Measurements from ENCODE around the gene CALN1.

DNA sequence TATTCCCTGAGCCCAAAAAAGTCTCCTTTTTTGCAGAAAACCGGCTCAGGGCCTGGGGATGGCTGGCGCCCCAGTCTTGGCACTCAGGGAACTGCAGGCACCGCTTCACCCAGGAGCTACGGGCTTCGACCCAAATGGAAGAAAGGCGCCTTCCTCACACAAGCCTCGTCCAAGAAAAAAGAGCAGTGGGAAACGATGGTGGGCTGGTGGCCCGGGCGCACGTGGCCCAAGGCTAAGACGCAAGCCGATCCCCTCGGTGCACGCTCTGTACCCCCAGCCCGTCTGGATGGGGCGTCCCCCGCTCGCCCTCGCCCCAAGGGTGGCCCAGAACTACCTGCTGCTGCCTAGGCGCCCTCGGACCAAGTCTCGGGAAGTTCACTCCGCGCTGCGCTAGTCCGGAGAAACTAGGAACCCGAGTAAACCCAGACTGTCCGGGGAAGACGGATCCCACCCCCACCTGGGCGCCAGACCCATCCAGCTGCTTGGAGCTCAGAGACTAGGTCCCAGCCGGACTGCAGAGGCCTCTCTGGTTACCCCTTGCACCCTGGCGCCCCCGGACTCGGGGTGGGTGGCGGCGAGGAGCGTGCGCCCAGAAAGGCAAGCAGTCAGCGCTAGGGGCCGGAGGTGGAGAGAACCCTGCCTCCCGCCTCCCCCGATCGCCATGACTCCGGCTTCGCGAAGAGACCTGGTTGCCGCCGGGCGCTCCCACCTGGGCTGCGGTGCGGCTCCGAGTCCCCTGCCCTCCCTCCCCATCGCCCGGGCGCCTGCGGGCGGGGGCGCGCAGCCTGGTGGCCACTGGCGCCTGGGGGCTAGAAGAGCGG is 76.4 kb downstream of the CALN1 start:
- TF ChIP-seq, protein P1, sequence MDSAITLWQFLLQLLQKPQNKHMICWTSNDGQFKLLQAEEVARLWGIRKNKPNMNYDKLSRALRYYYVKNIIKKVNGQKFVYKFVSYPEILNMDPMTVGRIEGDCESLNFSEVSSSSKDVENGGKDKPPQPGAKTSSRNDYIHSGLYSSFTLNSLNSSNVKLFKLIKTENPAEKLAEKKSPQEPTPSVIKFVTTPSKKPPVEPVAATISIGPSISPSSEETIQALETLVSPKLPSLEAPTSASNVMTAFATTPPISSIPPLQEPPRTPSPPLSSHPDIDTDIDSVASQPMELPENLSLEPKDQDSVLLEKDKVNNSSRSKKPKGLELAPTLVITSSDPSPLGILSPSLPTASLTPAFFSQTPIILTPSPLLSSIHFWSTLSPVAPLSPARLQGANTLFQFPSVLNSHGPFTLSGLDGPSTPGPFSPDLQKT (IDR thresholded peaks at IDR 0.05; ENCODE audit: borderline replicate concordance, low read depth, low read length), result no peak
- TF ChIP-seq SETDB1 (IDR thresholded peaks at IDR 0.05; ENCODE audit: insufficient read length, low read length), result no peak
- TF ChIP-seq, protein P2, sequence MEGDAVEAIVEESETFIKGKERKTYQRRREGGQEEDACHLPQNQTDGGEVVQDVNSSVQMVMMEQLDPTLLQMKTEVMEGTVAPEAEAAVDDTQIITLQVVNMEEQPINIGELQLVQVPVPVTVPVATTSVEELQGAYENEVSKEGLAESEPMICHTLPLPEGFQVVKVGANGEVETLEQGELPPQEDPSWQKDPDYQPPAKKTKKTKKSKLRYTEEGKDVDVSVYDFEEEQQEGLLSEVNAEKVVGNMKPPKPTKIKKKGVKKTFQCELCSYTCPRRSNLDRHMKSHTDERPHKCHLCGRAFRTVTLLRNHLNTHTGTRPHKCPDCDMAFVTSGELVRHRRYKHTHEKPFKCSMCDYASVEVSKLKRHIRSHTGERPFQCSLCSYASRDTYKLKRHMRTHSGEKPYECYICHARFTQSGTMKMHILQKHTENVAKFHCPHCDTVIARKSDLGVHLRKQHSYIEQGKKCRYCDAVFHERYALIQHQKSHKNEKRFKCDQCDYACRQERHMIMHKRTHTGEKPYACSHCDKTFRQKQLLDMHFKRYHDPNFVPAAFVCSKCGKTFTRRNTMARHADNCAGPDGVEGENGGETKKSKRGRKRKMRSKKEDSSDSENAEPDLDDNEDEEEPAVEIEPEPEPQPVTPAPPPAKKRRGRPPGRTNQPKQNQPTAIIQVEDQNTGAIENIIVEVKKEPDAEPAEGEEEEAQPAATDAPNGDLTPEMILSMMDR (tag by site-specific recombination; IDR thresholded peaks at IDR 0.05), result no peak
- no peak for TF ChIP-seq ZNF10 (tag by site-specific recombination; IDR thresholded peaks at IDR 0.05)
- no peak for TF ChIP-seq KLF1 (tag by site-specific recombination; IDR thresholded peaks at IDR 0.05)
- TF ChIP-seq, protein P3, sequence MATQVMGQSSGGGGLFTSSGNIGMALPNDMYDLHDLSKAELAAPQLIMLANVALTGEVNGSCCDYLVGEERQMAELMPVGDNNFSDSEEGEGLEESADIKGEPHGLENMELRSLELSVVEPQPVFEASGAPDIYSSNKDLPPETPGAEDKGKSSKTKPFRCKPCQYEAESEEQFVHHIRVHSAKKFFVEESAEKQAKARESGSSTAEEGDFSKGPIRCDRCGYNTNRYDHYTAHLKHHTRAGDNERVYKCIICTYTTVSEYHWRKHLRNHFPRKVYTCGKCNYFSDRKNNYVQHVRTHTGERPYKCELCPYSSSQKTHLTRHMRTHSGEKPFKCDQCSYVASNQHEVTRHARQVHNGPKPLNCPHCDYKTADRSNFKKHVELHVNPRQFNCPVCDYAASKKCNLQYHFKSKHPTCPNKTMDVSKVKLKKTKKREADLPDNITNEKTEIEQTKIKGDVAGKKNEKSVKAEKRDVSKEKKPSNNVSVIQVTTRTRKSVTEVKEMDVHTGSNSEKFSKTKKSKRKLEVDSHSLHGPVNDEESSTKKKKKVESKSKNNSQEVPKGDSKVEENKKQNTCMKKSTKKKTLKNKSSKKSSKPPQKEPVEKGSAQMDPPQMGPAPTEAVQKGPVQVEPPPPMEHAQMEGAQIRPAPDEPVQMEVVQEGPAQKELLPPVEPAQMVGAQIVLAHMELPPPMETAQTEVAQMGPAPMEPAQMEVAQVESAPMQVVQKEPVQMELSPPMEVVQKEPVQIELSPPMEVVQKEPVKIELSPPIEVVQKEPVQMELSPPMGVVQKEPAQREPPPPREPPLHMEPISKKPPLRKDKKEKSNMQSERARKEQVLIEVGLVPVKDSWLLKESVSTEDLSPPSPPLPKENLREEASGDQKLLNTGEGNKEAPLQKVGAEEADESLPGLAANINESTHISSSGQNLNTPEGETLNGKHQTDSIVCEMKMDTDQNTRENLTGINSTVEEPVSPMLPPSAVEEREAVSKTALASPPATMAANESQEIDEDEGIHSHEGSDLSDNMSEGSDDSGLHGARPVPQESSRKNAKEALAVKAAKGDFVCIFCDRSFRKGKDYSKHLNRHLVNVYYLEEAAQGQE (tag by site-specific recombination; IDR thresholded peaks at IDR 0.05), result no peak
- TF ChIP-seq ZBTB8A (tag by site-specific recombination; IDR thresholded peaks at IDR 0.05), result no peak
- TF ChIP-seq ZNF433 (tag by site-specific recombination; IDR thresholded peaks at IDR 0.05; ENCODE audit: low read depth), result no peak
- TF ChIP-seq ZNF830 (tag by site-specific recombination; IDR thresholded peaks at IDR 0.05; ENCODE audit: low read depth), result no peak
- no peak for TF ChIP-seq SALL2 (tag by site-specific recombination; IDR thresholded peaks at IDR 0.05; ENCODE audit: borderline replicate concordance)
- TF ChIP-seq, protein P4, sequence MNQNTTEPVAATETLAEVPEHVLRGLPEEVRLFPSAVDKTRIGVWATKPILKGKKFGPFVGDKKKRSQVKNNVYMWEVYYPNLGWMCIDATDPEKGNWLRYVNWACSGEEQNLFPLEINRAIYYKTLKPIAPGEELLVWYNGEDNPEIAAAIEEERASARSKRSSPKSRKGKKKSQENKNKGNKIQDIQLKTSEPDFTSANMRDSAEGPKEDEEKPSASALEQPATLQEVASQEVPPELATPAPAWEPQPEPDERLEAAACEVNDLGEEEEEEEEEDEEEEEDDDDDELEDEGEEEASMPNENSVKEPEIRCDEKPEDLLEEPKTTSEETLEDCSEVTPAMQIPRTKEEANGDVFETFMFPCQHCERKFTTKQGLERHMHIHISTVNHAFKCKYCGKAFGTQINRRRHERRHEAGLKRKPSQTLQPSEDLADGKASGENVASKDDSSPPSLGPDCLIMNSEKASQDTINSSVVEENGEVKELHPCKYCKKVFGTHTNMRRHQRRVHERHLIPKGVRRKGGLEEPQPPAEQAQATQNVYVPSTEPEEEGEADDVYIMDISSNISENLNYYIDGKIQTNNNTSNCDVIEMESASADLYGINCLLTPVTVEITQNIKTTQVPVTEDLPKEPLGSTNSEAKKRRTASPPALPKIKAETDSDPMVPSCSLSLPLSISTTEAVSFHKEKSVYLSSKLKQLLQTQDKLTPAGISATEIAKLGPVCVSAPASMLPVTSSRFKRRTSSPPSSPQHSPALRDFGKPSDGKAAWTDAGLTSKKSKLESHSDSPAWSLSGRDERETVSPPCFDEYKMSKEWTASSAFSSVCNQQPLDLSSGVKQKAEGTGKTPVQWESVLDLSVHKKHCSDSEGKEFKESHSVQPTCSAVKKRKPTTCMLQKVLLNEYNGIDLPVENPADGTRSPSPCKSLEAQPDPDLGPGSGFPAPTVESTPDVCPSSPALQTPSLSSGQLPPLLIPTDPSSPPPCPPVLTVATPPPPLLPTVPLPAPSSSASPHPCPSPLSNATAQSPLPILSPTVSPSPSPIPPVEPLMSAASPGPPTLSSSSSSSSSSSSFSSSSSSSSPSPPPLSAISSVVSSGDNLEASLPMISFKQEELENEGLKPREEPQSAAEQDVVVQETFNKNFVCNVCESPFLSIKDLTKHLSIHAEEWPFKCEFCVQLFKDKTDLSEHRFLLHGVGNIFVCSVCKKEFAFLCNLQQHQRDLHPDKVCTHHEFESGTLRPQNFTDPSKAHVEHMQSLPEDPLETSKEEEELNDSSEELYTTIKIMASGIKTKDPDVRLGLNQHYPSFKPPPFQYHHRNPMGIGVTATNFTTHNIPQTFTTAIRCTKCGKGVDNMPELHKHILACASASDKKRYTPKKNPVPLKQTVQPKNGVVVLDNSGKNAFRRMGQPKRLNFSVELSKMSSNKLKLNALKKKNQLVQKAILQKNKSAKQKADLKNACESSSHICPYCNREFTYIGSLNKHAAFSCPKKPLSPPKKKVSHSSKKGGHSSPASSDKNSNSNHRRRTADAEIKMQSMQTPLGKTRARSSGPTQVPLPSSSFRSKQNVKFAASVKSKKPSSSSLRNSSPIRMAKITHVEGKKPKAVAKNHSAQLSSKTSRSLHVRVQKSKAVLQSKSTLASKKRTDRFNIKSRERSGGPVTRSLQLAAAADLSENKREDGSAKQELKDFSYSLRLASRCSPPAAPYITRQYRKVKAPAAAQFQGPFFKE (tag by site-specific recombination; IDR thresholded peaks at IDR 0.05; ENCODE audit: borderline replicate concordance), result no peak
